Astrocyte (in vitro differentiated cells and primary cell): ENCODE data around the gene POU2F2.

Source experiments
- CTCF ChIP-seq: IDR thresholded peaks from 2 replicates; pipeline ENCODE4 v1.5.1; 2011; ENCODE audit warnings: low read depth, mild to moderate bottlenecking, inconsistent platforms, low read length, moderate library complexity; ENCODE audit not compliant: insufficient read depth
- EZH2 ChIP-seq: IDR thresholded peaks from 2 replicates; pipeline ENCODE4 v1.6.1; 2012; ENCODE audit warnings: mild to moderate bottlenecking, low read length, inconsistent platforms; ENCODE audit not compliant: insufficient read depth

GRCh38 chr19:42165146-42165545 is 32.9 kb upstream of the POU2F2 start:
- TF ChIP-seq CTCF = no peak
- no peak for TF ChIP-seq EZH2
